ENCODE measurements around the gene INSYN1. TPM values are rescaled to one million over a fixed set of nuclear protein-coding genes. Genes with fewer than 3 reads are reported as not detected.
"Not testable (repeated sequence)": the region's sequence is repeated elsewhere in the genome, so short reads cannot be mapped to it uniquely, and the experiment has no call there.

The INSYN1 gene
- total RNA-seq, 1 experiment from 2014 or later: not detected

DNA sequence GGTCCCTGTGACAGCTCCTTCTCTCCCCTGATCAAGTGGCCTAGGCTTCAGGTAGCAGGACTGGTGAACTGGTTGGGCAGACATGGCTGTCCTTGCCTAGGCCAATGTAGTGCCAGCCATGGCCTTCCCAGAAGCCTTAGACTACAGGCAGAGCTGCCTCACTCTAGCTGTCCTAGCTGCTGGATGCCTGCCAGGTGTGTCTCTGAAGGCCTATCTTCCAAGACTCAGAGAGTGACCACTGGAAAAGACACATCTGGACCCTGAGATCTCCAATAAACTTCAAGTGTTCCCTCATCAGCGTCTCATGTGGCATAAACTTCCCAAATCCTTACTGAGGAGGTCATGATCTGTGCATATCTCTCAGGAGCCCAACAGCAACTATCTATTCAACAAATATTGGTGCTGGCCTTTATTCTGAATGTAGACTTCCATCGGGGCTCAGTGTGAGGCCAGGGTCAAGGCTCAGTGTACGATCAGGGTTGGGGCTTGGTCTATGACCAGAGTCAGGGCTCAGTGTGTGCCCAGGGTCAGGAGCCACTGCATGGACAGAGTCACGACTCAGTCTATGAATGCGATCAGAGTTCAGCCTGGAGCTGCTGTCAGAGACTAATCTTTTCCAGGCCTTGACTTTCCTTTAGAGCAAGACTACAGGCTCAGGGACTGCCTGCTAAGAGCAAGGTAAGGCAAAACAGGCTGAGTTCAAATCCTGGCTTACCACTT, 36.5 kb upstream of the INSYN1 start:
- no peaks in the 10 kb centered on the region for H3K36me3 ChIP-seq (ENCODE audit: low read depth, low read length)
- H3K4me1 ChIP-seq (ENCODE audit: insufficient read depth, low read length): no peaks in the 10 kb centered on the region
- H3K27me3 ChIP-seq (ENCODE audit: low read length): no peaks in the 10 kb centered on the region
- H3K79me2 ChIP-seq (ENCODE audit: low read length): no peaks in the 10 kb centered on the region
- H3K9me3 ChIP-seq (ENCODE audit: low read length): no peaks in the 10 kb centered on the region
- intact Hi-C loops (cut with micrococcal nuclease): no loop called here
- TF ChIP-seq EZH2phosphoT487 (IDR thresholded peaks at IDR 0.05; ENCODE audit: borderline replicate concordance, low read length): no peak
- TF ChIP-seq, protein P1, sequence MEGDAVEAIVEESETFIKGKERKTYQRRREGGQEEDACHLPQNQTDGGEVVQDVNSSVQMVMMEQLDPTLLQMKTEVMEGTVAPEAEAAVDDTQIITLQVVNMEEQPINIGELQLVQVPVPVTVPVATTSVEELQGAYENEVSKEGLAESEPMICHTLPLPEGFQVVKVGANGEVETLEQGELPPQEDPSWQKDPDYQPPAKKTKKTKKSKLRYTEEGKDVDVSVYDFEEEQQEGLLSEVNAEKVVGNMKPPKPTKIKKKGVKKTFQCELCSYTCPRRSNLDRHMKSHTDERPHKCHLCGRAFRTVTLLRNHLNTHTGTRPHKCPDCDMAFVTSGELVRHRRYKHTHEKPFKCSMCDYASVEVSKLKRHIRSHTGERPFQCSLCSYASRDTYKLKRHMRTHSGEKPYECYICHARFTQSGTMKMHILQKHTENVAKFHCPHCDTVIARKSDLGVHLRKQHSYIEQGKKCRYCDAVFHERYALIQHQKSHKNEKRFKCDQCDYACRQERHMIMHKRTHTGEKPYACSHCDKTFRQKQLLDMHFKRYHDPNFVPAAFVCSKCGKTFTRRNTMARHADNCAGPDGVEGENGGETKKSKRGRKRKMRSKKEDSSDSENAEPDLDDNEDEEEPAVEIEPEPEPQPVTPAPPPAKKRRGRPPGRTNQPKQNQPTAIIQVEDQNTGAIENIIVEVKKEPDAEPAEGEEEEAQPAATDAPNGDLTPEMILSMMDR (conservative IDR thresholded peaks at IDR 0.05; ENCODE audit: low read depth, low read length): no peak
- no peak for TF ChIP-seq EZH2 (IDR thresholded peaks at IDR 0.05; ENCODE audit: low read length, unreplicated experiment)
- H3K9me2 ChIP-seq (replicated peaks; ENCODE audit: low read length): no peaks in the 10 kb centered on the region
- no peak for ATAC-seq
- no TSS peak for BruUV-seq (replicated peaks)
- H3K4me2 ChIP-seq (ENCODE audit: low read length): no peak overlapping the region
- H2AFZ ChIP-seq (ENCODE audit: low read length): no peak overlapping the region
- H3K9ac ChIP-seq (ENCODE audit: low read length): no peak overlapping the region
- no peaks in the 10 kb centered on the region for H3F3A ChIP-seq (ENCODE audit: low read length, unreplicated experiment)
- DNase-seq: no peak
- no peaks in the 10 kb centered on the region for H4K20me1 ChIP-seq (ENCODE audit: low read length)
- ChIA-PET POLR2A (ENCODE audit: unreplicated experiment) (no interaction called here), CTCF (no interaction called here)
- H3K27ac ChIP-seq (ENCODE audit: low read length): no peak overlapping the region
- H3K4me3 ChIP-seq (ENCODE audit: low read length): no peak overlapping the region

DNA sequence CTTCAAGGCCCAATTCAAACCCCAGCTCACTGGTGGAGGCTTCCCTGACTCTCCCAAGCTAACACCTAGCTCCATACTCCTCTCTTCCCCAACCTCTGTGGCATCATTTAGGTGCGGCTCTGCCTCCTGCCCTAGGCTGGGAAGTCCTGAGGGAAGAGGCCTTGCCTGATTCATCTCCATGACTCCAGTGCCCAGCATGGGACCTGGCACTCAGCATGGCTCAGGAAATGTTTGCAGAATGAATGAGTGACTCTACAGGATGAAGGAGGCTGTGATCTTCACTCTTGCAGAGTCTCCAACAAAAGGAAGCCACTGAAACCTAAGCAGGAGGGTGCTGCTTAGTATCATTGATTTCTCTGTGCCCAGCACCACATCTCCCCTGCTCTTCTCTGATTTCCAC, 34.5 kb upstream of the INSYN1 start:
- ATAC-seq (no peak), DNase-seq (no peak)
- Histone ChIP-seq H3K9me2 (replicated peaks; ENCODE audit: low read length) (no peaks in the 10 kb centered on the region), H3K27ac (ENCODE audit: low read length) (no peak overlapping the region), H2AFZ (ENCODE audit: low read length) (no peak overlapping the region), H4K20me1 (ENCODE audit: low read length) (no peaks in the 10 kb centered on the region), H3K27me3 (ENCODE audit: low read length) (no peaks in the 10 kb centered on the region), H3K4me2 (ENCODE audit: low read length) (no peak overlapping the region), H3K79me2 (ENCODE audit: low read length) (no peaks in the 10 kb centered on the region), H3K4me1 (ENCODE audit: insufficient read depth, low read length) (no peaks in the 10 kb centered on the region), H3F3A (ENCODE audit: low read length, unreplicated experiment) (no peaks in the 10 kb centered on the region), H3K9me3 (ENCODE audit: low read length) (no peaks in the 10 kb centered on the region), H3K9ac (ENCODE audit: low read length) (no peak overlapping the region), H3K36me3 (ENCODE audit: low read depth, low read length) (no peaks in the 10 kb centered on the region), H3K4me3 (ENCODE audit: low read length) (no peak overlapping the region)
- intact Hi-C loops (cut with micrococcal nuclease): no loop called here
- ChIA-PET POLR2A (ENCODE audit: unreplicated experiment) (no interaction called here), CTCF (no interaction called here)
- BruUV-seq (replicated peaks): no TSS peak
- TF ChIP-seq, protein P1 (conservative IDR thresholded peaks at IDR 0.05; ENCODE audit: low read depth, low read length): no peak
- no peak for TF ChIP-seq EZH2phosphoT487 (IDR thresholded peaks at IDR 0.05; ENCODE audit: borderline replicate concordance, low read length)
- no peak for TF ChIP-seq EZH2 (IDR thresholded peaks at IDR 0.05; ENCODE audit: low read length, unreplicated experiment)

DNA sequence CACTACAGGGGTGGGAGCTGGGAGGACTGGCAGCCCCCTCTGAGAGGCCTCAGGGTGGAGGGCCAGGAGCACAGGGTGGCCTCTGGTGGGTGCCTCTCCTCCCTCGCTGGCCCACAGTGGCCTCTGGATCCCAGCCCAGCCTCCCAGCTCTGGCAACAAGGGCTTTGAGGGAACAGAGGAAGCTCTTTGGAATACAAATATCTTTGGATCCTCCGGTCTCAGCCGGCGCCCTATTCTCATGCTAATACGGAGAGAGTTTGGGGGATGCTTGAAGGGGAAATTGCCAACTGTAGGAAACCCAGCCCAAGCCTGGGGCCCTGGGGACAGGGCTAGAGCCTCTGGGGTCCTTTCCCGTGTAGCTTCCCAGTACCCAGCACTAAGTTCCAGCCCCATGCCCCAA, 33.4 kb upstream of the INSYN1 start:
- Histone ChIP-seq H3K79me2 (ENCODE audit: low read length) (no peaks in the 10 kb centered on the region), H3K27me3 (ENCODE audit: low read length) (no peaks in the 10 kb centered on the region), H2AFZ (ENCODE audit: low read length) (no peak overlapping the region), H4K20me1 (ENCODE audit: low read length) (no peaks in the 10 kb centered on the region), H3K4me2 (ENCODE audit: low read length) (no peak overlapping the region), H3K9me2 (replicated peaks; ENCODE audit: low read length) (no peaks in the 10 kb centered on the region), H3F3A (ENCODE audit: low read length, unreplicated experiment) (no peaks in the 10 kb centered on the region), H3K9ac (ENCODE audit: low read length) (no peak overlapping the region), H3K36me3 (ENCODE audit: low read depth, low read length) (no peaks in the 10 kb centered on the region), H3K9me3 (ENCODE audit: low read length) (no peaks in the 10 kb centered on the region), H3K4me1 (ENCODE audit: insufficient read depth, low read length) (no peaks in the 10 kb centered on the region), H3K27ac (ENCODE audit: low read length) (no peak overlapping the region), H3K4me3 (ENCODE audit: low read length) (no peak overlapping the region)
- DNase-seq (no peak), ATAC-seq (no peak)
- intact Hi-C loops (cut with micrococcal nuclease): no loop called here
- CTCF ChIA-PET: interaction anchor here (0.6 kb wide), 1 partner anchor 82 kb away, joined by 3 read pairs; no protein-coding TSS in a partner anchor
- BruUV-seq (replicated peaks): no TSS peak
- POLR2A ChIA-PET (ENCODE audit: unreplicated experiment): no interaction called here
- TF ChIP-seq EZH2phosphoT487 (IDR thresholded peaks at IDR 0.05; ENCODE audit: borderline replicate concordance, low read length) (no peak), EZH2 (IDR thresholded peaks at IDR 0.05; ENCODE audit: low read length, unreplicated experiment) (no peak)
- TF ChIP-seq, protein P1 (conservative IDR thresholded peaks at IDR 0.05; ENCODE audit: low read depth, low read length): no peak

DNA sequence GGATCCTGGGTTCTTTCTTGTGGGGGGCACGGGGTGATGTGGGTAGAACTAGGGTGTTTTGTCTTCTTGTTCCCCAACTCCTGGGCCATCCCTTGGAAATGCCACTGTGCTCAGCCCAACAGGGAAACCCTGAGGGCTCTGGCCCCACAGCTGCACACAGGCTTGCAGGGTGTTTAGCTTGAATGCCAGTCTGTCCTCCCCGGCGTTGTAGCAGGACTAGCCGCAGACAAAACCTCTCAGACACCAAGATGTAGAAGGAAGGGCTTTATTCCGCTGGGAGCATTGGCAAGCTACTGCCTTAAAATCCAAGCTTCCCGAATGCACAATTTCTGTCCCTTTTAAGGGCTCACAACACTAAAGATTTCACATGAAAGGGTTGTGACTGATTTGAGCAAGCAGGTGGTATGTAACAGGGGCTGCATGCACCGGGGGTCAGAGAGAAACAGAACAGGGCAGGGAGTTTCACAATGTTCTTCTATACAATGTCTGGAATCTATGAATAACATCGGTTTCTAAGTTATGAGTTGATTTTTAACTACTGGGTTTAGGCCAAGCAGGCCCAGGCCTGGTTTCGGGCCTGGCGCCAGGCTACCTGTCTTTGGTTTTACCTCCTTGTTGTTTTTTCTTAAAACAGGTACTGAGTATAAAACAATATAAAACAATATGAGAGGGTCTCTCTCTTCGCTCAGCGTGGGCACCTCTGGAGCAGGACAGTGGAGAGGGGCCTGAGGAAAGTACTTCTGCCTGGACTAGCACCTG, 32.3 kb upstream of the INSYN1 start:
- ATAC-seq; H3K9ac ChIP-seq (ENCODE audit: low read length); H3F3A ChIP-seq (ENCODE audit: low read length, unreplicated experiment); CTCF ChIA-PET; H3K4me1 ChIP-seq (ENCODE audit: insufficient read depth, low read length); H3K79me2 ChIP-seq (ENCODE audit: low read length); H3K9me2 ChIP-seq (replicated peaks; ENCODE audit: low read length); DNase-seq; intact Hi-C loops (cut with micrococcal nuclease); H3K4me2 ChIP-seq (ENCODE audit: low read length); H3K27me3 ChIP-seq (ENCODE audit: low read length); H2AFZ ChIP-seq (ENCODE audit: low read length); H3K27ac ChIP-seq (ENCODE audit: low read length); H3K4me3 ChIP-seq (ENCODE audit: low read length); POLR2A ChIA-PET (ENCODE audit: unreplicated experiment); H4K20me1 ChIP-seq (ENCODE audit: low read length); BruUV-seq (replicated peaks); H3K9me3 ChIP-seq (ENCODE audit: low read length); H3K36me3 ChIP-seq (ENCODE audit: low read depth, low read length): not testable (repeated sequence)
